ACC112 (cell line): ENCODE results near the gene H3-3A.
A peak's percentile ranks its signal among the peaks of the same experiment; 100 is the strongest.

Source experiments
- H2AFZ ChIP-seq: fragments of 200-600 bp; sonication (generic); one replicate; pipeline ENCODE4 v1.6.0; 2017; ENCODE audit warnings: antibody characterized with exemption, low read length; ENCODE audit not compliant: unreplicated experiment
- H3K27ac ChIP-seq: fragments of 200-600 bp; sonication (generic); 2 replicates; pipeline ENCODE4 v1.5.1; 2014; ENCODE audit warnings: low read depth, mild to moderate bottlenecking, antibody characterized with exemption, low read length, moderate library complexity
- H3K27me3 ChIP-seq: fragments of 200-600 bp; sonication (generic); 2 replicates; pipeline ENCODE4 v1.6.1; 2014; ENCODE audit warnings: mild to moderate bottlenecking, antibody characterized with exemption, low read length, moderate library complexity, mixed read lengths; ENCODE audit not compliant: insufficient read depth
- H3K36me3 ChIP-seq: fragments of 200-600 bp; sonication (generic); 2 replicates; pipeline ENCODE4 v1.6.1; 2016; ENCODE audit warnings: mild to moderate bottlenecking, antibody characterized with exemption, low read length, moderate library complexity, mixed read lengths; ENCODE audit not compliant: insufficient read depth
- H3K4me1 ChIP-seq: fragments of 200-600 bp; sonication (generic); one replicate; pipeline ENCODE4 v1.6.1; 2016; ENCODE audit warnings: low read length, mixed read lengths; ENCODE audit not compliant: insufficient read depth, unreplicated experiment, control insufficient read depth
- H3K4me3 ChIP-seq: fragments of 200-600 bp; sonication (generic); 2 replicates; pipeline ENCODE4 v1.5.1; 2014; ENCODE audit warnings: mild to moderate bottlenecking, low read depth, low read length
- H3K79me2 ChIP-seq: fragments of 200-600 bp; sonication (generic); one replicate; pipeline ENCODE4 v1.6.0; 2016; ENCODE audit warnings: low read length; ENCODE audit not compliant: control insufficient read depth, unreplicated experiment, insufficient read depth

Gene H3-3A

DNA sequence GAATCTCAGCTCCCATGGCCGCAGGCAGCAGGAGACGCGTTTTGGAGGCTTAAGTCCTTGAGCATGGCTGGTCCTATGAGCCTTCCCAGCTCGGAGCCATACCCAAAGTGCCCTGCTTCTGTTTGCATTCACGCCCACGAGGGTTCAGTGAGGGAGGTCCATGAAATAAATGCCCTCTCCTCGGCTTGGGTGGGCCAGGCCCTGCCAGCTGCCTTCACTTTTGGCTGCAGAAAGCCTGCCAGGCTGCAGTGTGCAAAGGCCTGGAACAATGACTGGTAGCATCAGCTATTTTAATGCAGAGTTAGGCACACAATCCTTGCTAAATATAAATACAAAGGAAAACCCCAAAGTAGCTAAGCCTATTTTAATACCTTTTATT, 49.4 kb downstream of the H3-3A start:
- no peaks in the 10 kb centered on the region for H3K36me3 ChIP-seq
- H2AFZ ChIP-seq = no peak overlapping the region
- H3K27me3 ChIP-seq = no peaks in the 10 kb centered on the region
- H3K79me2 ChIP-seq = no peaks in the 10 kb centered on the region
- peaks cover 16% of the 10 kb centered on the region for H3K4me1 ChIP-seq
- no peak overlapping the region for H3K4me3 ChIP-seq
- H3K27ac ChIP-seq = no peak overlapping the region

DNA sequence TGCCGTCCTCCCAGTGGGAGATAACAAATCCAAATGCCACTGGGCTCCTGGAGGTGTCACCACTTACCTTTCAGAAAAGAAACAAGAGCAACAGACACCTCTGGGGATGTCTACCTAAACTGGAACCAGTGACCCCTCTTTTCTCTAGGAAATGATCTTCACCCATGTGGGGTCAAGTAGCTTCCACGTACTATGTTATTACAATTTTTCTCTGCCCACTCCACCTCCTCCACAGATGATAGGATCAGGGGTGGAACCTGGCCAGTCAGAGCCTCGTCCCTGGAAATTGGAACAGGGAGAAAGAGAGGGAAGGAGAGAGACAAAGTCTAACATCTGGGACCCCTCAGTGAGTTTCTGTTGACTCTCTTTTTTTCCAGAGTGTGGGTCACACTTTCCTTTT, 50.1 kb downstream of the H3-3A start:
- H3K79me2 ChIP-seq = no peaks in the 10 kb centered on the region
- no peak overlapping the region for H3K27ac ChIP-seq
- no peak overlapping the region for H3K4me3 ChIP-seq
- H3K27me3 ChIP-seq = no peaks in the 10 kb centered on the region
- H3K36me3 ChIP-seq = no peaks in the 10 kb centered on the region
- H3K4me1 ChIP-seq = peaks cover 16% of the 10 kb centered on the region
- no peak overlapping the region for H2AFZ ChIP-seq

DNA sequence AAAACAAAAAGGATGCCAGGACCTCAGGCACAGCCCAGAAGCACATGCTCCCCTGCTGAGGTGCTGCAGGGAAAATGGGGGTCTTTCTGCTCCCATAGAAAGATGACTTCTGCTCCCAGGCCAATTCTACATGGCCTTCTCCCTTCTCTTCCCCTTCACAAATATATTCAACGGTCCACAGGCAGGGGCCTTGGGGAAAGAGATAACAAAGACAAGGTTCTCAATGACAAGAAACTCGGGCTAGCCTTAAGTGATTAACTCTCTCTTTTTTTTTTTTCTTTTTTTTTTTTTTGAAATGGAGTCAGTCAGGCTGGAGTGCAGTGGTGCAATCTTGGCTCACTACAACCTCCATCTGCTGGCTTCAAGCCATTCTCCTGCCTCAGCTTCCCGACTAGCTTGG, 54.2 kb downstream of the H3-3A start:
- no peak overlapping the region for H2AFZ ChIP-seq
- H3K4me1 ChIP-seq = no peaks in the 10 kb centered on the region
- no peaks in the 10 kb centered on the region for H3K79me2 ChIP-seq
- no peak overlapping the region for H3K4me3 ChIP-seq
- H3K27me3 ChIP-seq = no peaks in the 10 kb centered on the region
- no peak overlapping the region for H3K27ac ChIP-seq
- H3K36me3 ChIP-seq = no peaks in the 10 kb centered on the region

DNA sequence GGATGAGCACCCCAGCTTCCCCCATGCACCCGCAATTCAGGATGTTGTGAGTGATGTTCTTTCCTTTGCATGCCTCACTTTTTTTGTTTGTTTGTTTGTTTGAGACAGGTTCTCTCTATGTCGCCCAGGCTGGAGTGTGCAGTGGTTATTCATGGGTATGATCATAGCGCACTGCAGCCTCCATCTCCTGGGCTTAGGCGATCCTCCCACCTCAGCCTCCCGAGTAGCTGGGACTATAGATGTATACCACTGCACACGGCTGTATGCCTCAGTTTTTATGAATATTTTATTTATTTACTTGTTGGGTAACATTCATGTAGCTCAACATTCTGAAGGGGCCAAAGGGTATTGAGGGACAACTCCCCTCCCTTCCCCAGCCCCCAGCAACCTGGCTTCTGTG, 54.8 kb downstream of the H3-3A start:
- Histone ChIP-seq H3K4me3 (no peak overlapping the region), H3K36me3 (no peaks in the 10 kb centered on the region), H3K4me1 (no peaks in the 10 kb centered on the region), H3K27ac (no peak overlapping the region), H2AFZ (no peak overlapping the region), H3K27me3 (no peaks in the 10 kb centered on the region), H3K79me2 (no peaks in the 10 kb centered on the region)

DNA sequence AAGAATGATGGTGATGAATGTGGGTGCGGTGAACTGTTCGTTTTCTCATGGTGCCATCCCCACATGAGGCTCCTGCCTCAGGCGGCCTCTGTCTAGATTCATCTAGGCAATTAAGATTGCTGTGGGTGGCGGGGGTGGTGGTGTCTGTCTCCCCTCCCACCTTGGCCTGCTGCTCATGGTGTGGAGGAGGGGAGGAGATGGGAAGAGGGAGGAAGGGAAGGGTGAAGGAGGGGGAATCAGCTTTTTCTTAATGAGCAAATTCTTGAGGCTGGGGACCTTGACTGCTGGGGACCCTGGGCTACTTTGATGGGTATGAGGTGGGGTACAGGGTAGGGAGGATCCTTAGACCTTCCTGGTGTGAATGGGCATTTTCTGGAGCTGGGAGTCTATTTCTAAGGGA, 55.8 kb downstream of the H3-3A start:
- no peak overlapping the region for H2AFZ ChIP-seq
- H3K4me1 ChIP-seq = peaks cover 5% of the 10 kb centered on the region
- H3K27ac ChIP-seq = no peak overlapping the region
- no peaks in the 10 kb centered on the region for H3K27me3 ChIP-seq
- H3K36me3 ChIP-seq = no peaks in the 10 kb centered on the region
- no peak overlapping the region for H3K4me3 ChIP-seq
- no peaks in the 10 kb centered on the region for H3K79me2 ChIP-seq

DNA sequence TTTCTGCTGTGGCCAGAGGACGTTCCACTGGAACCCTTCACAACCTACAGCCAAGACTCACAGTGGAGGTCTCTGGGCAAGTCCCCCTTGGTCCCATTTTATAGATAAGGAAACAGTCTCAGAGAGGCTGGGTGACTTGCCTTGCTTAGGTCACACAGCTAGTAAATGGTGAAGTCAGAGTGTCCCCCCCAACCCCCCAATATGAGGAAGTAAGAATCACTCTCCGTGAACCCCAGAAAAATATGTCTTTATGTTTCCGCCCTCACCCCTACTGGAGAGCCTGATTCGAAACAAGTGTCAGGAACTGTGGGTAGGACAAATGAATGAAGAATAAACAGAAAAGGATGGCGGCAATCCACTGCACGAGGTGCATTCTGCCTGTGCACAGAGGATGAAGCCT, 56.7 kb downstream of the H3-3A start:
- no peak overlapping the region for H3K4me3 ChIP-seq
- no peak overlapping the region for H2AFZ ChIP-seq
- no peaks in the 10 kb centered on the region for H3K79me2 ChIP-seq

DNA sequence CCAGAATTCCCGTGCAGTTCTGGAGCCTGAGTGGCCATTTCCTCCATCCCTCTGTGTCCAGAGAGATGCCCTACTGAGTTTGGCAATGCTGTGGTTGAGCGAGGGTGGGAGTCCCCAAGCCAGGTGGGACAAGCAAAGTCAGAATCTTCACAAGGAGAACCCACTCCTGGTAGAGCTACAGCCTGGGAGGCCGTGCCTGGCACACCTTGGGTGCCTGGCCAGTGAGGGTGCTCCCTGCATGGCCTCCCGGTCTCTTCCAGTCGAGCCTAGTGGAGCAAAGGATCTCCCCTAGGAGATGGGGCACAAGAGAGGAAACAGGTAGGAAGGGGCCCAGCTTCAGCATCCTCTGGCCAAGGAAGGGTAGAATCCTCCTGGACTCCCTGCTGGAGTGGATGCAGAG, 57.9 kb downstream of the H3-3A start:
- H3K36me3 ChIP-seq = no peaks in the 10 kb centered on the region
- H3K27me3 ChIP-seq = no peaks in the 10 kb centered on the region
- H3K4me1 ChIP-seq = peaks cover 21% of the 10 kb centered on the region
- no peak overlapping the region for H3K4me3 ChIP-seq
- H3K27ac ChIP-seq = no peak overlapping the region
- no peaks in the 10 kb centered on the region for H3K79me2 ChIP-seq
- no peak overlapping the region for H2AFZ ChIP-seq

More for the DNA sequence above, 56.7 kb downstream of the H3-3A start:
- no peaks in the 10 kb centered on the region for H3K36me3 ChIP-seq
- peaks cover 13% of the 10 kb centered on the region for H3K4me1 ChIP-seq
- no peak overlapping the region for H3K27ac ChIP-seq
- no peaks in the 10 kb centered on the region for H3K27me3 ChIP-seq

DNA sequence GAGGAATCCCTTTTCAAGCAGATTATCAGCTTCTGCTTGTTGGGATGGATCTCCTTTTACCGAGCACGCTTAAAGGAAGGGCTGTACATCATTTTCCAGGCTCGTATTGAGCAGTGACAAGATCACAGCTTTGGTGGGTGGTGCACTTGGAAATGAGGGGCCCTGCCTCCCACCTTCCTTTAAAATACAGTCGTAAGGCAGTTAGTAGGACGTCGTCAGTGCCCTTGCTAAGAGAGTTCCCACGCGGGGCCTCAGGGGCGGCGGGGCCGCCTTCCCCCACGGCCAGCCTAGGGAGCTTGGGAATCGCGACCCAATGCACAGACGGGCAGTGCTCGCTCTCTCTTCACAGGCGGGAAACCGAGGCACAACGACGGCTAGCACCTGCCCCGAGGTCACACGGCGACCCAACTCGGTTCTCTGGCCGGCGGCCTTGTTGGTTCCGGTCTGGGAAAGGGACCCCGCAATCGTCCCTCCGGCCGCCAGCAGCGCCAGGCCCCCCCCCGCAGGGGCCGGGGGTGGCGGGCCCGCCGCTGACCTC, 58.6 kb downstream of the H3-3A start:
- H3K4me3 ChIP-seq = peak overlapping the region; percentile 84
- no peak overlapping the region for H3K27ac ChIP-seq
- no peaks in the 10 kb centered on the region for H3K36me3 ChIP-seq
- no peaks in the 10 kb centered on the region for H3K79me2 ChIP-seq
- H3K27me3 ChIP-seq = no peaks in the 10 kb centered on the region
- peaks cover 21% of the 10 kb centered on the region for H3K4me1 ChIP-seq
- H2AFZ ChIP-seq = peak overlapping the region; percentile 70
